Dedifferentiated amniotic fluid mesenchymal stem cell (primary cell): ENCODE data around the gene ANKRD65.
A peak's percentile ranks its signal among the peaks of the same experiment; 100 is the strongest.

ENCODE experiments used
- DNase-seq: peaks from one replicate; pipeline ENCODE4 v3.0.0-alpha.2; 2016; ENCODE audit errors: extremely low spot score

Gene ANKRD65

DNA sequence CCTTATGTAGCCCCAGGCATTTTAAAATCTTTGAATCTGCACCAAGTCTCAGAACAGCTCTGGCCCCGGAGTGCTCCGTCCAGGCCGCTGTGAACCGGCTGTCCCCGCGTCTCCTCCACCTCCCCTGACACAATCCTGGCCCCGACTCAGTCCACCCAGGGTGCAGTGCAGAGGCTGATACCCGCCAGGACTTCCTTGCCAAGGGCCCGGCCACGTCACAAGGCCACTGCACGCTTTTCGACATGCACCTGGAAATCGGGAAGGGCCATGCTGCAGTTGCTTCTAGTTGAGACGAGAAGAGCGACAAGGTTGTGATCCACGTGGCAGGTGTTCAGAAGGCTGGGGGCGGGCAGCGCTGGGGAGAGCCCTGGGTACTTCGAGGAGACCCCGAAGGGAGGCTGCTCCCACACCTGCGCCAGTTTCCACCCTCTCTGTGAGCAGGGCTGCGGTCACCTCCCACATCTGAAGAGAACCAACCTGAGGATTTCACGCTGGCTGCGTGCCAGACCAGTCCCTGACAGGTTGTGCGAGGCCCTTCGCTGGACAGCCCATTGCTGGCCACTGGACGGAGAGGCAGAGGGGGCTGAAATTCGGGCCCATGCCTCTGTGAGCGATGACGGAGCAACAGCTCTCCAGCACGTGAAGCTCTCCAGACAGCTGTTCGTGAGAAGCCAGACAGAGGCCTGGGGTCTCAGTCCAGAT lies 21.1 kb upstream of the ANKRD65 start:
- DNase-seq = no peak

DNA sequence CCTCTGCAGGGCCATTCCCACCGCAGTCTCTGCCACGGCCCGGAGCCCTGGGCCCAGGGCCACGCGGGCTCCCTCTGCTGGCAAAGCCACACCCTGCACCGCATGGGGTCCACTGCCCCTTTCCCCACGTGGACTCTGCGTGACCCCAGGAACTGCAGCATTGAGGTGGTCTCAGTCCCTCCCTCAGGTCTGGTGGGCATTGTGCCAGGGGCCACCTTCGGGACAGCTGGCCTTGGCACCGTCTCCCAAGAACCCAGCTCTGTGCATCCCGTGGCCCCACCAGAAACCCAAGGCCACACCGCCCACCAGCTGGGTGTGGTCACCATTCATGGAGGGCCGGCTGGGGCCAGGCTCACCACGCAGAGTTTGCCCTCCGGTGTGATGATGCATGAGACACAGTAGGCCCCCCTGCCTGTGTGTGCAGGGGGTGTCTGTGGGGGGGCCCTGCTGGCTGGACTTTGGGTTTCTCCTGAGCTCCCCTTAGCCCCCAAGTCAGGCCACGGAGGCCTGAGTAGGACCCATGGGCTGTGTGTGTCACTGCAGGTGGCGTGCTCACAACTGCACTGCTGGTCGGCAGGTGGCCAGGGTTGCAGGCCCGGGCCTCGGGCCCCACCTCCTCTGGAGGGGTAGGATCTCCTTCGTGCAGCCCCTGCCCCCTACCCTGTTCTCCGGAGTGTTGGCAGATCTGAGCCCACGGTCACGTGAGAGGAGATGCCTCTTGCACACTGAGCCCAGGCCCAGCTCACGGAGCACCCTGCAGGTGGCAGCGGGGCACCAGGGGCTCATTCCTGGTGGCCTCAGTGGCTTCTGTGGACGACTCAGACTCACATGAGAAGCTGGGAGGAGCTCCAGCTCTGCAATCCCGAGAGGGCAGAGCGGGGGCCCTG lies 20.2 kb upstream of the ANKRD65 start:
- DNase-seq = no peak

DNA sequence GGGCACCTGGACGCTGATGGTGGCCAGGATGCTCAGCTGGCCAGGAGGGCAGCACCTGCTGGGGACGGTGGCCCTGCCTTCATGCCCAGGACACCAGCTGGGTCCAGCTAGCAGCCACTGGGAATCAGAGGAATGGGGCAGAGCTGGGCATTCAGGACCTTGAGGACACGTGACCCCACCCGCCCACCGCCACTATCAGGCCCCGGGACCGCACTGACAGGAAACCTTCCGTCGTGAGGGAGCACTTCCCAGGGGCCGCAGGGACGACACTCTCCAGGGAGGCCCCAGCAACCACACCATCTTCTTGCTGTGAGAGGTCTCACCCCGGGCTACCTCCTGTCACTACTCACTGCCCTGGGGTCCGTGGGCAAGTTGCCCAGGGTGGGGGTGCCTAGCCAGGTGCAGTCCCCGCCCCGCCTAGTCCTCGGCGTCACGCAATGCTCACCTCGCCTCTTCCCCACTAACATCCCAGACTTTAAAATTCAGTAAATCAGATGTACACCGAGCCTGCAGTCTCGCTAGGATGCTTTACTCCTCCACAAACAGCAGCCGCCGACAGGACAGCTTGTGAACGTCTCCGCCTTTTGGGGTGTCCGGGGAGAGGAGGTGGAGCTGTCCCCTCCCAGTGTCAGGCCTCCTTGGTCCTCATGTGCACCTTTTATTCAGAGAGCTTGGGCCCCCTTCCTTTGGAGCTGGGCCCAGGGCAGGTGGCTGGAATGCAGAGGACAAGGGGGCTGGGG lies 19.4 kb upstream of the ANKRD65 start:
- no peak for DNase-seq

DNA sequence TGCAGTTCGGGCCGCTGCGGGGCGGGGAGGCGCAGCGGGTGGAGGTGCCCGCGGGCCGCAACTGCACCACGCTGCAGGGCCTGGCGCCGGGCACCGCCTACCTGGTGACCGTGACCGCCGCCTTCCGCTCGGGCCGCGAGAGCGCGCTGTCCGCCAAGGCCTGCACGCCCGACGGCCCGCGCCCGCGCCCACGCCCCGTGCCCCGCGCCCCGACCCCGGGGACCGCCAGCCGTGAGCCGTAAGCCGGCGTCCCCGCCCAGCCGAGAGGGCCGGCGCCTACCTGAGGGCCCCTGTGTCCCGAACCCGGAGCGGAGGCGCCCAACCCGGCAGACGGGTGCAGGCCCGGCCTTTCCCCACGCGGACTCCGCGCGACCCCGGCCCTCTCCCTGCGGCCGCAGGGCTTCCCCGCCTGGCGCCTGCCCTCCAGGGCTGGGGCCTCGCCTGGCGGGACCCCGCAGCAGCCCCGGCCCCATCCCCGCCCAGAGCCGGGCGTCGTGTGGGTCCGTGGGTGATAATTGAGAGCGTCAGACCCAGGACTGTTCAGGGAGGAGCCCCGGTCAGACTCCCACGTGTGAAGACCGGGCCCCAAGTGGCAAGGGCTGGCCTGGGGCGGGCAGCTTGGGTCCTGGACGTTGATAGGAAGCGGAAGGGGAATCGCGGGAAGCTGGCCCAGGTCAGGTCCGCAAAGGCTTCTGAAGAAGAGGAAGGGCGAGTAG lies 18.6 kb upstream of the ANKRD65 start:
- DNase-seq = no peak

DNA sequence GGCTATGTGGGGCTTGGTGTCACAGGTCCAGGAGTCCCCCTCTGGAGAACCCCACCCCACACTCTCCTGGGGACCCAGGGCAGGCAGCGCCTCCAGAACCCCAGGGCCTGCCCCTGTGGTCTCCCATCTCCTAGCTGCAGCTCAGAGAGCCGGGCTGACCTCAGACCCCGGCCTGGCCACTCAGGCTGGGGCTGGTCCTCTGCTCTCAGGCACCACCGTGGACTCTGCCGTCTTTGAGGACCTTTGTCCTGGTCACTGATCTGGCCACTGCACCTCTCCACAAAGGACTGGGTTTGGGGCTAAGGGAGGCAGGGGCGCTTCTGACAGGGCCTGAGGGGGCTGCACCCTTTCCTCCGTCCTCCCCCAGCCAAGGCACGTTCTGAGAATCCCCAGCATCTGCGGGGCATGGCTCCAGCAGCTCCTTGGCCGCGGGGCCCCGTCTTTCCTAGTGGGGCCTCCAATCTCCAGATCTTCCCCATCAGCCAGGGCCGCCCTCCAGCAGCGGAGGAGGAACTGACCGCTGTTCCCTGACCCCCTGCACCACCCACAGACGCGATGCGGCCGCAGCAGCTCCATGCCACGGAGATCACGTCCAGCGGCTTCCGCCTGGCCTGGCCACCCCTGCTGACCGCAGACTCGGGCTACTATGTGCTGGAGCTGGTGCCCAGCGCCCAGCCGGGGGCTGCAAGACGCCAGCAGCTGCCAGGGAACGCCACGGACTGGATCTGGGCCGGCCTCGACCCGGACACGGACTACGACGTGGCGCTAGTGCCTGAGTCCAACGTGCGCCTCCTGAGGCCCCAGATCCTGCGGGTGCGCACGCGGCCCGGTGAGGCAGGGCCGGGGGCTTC lies 17.7 kb upstream of the ANKRD65 start:
- DNase-seq = no peak

DNA sequence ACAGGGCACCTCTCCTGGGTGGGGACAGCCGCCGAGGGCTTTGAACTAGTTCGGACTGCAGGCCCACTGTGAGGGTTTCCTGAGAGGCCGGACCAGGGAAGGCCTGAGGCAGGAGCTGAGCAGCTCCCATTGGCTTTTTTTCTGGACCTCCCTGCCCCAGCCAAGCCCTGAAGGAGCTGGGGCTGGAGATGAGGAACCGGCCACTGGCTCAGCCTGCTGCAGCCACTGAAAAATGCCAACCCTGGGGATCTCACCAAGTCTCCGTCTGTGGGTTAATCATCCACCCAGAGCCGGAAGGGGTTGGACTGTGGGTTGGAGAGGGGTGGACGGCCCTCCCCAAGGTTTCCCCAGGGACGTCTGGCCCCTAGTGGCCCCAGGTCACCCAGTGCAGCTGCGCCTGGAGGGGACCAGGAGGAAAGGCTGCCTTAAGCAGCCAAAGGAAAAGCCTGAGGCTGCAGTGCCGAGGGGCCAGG lies 16.9 kb upstream of the ANKRD65 start:
- DNase-seq = no peak

DNA sequence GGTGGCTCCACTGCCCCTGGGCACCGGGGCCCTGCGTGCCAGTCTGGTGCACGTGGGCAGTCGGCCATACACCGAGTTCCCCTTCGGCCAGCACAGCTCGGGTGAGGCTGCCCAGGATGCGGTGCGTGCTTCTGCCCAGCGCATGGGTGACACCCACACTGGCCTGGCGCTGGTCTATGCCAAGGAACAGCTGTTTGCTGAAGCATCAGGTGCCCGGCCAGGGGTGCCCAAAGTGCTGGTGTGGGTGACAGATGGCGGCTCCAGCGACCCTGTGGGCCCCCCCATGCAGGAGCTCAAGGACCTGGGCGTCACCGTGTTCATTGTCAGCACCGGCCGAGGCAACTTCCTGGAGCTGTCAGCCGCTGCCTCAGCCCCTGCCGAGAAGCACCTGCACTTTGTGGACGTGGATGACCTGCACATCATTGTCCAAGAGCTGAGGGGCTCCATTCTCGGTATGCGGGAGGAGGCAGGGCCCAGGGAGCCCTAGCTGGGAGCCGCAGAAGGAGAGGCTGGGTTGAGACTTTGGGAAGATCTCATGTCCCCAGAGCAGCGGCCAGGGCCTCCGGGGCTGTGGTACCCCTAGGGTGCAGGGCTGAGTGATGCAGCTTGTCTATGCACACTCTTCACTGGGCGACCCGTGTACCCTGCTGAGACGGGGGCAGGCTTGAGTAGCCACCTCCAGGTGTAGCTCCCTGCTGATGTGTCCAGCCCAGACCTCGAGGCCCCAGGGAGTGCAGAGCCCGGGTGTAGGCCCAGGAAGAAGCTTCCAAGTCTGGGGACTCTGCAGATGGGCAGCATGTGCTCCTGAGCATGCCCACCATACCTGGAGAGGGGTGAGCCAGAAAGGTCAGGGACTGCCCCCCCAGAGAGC lies 16.2 kb upstream of the ANKRD65 start:
- DNase-seq = no peak

DNA sequence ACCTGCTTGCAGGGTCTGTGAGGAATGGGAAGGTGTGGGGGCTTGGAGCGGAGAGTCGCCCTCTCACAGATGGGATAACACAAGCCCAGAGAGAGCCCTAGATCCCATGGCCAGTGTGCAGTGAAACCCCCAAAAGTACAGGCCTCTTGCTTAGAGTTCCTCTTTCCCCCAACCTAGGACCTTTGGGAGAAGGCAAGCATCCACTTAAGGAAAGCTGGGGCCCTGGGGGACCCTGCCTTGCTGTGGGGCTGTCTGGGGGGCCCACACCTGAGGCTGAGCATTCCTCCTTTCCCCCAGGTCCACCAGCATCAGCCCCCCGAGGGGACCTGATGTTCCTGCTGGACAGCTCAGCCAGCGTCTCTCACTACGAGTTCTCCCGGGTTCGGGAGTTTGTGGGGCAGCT lies 15.6 kb upstream of the ANKRD65 start:
- DNase-seq = no peak

DNA sequence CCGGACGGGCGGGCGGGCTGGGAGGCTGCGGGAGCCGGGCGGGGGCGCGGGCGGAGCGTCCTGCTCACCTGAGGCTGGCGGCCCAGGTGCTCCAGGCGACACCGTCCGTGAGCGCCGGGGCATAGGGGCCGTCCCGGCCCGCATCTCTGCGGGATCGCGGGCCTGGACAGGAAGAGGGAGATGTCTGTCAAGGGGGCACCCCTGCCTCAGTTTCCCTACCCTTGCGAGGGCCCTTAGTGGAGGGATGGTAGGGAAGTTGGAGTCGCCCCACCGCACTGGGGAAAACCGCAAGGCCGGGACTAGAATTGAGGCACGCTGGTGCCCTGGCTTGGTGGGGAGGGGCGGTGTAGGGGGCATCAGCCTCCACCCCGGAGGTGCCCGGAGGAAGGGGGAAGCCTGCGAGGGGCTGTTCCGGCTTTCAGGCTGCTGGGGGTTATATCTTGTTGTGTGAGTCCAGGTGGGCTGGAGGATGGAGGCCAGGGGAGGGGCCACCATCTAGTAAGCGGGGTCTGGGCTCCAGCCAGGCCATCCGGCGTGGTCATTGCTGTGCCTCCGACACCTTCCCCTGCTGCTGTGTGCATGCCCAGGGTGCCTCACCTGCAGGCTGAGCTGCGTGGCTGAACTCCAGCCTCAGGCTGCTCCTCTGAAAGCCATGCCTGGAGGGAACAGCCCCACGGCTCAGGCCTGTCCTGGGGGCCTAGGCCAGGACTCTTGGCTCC lies 15.0 kb upstream of the ANKRD65 start:
- no peak for DNase-seq

DNA sequence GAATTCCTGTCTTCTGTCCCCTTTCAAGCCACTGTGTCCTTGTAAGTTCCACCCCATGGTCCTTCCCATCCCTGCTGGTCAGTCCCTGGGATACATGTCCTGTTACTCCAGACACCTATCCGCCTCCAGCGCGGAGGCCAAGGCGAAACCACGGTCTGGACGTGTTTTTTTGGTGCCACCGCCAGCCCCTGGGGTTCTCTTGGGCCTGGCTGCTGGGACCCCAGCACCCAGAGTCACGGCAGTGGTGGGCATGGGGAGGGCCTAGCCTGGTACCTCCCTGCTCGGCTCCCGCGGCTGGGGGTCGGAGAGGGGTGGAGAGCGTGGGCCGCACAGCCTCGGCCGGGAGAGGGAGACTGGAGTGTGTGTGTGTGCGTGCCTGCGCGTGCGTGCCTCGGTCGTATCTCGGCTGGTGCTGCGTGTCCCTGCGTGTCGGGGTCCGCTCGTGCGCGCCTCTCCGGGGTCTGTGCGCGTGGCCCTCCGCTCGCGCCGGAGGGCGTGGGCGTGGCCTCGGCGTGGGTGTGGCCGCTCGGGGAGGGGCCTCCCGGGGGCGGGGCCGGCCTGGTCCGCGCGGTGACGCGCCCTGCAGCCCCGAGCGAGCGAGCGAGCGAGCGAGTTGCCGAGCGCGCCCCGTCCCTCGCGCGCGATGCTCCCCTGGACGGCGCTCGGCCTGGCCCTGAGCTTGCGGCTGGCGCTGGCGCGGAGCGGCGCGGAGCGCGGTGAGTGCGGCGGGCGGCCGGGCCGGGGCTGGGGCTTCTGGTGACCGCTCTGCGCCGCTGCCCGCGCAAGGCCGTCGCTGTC lies 14.2 kb upstream of the ANKRD65 start, which contains the start of gene VWA1:
Gene VWA1 (plus strand): TSS at position 585 of the 798 bp plus-strand sequence. CDS start 59 bp downstream, at position 644.
- DNase-seq = peak; percentile 15

DNA sequence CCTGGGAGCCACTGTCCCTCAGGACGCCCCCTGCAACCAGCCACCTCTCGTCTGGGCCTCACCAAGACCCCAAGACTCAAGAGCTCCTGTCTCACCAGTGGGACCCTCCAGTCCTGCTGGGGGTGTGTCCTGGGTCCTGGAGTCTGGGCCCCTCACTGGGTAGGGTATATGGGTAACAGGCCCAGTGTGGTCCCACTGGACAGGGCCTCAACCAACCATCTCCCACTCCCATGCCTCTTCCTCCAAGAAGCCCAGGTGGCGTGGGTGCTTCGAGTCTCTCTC lies 13.7 kb upstream of the ANKRD65 start:
- DNase-seq = no peak

DNA sequence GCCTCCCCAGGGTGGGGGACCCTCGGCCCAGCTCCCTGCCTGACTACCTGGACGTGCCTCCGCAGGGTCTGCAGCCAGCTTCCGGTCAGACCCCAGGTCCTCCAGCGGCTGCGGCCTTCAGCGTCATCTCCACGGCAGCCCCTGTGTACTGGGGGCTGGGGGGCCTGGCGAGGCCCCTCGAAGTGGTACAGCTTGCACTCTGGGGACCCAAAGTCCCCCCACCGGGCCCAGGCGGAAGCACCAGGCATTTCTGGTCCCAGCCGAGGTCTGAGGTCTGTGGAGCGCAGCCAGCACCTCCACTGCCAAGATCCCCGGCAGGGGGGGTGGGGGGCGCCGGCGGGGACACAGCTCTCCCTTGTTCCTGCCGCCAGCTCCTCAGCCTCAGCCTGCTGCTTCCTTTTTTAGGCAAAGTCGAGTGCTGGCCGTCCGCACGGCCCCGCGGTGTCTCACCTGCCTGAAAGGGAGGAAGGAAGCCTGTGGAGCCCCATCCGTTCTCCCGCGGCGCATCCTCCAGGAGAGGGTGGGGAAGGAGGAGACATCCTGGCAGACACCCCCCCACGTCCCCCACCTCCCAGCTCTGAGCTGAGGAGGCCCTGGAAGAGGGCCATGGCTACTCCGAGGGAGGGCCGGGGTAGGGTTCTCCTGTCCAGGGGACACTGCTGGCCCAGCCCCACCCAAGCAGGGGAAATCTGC lies 13.2 kb upstream of the ANKRD65 start:
- no peak for DNase-seq

DNA sequence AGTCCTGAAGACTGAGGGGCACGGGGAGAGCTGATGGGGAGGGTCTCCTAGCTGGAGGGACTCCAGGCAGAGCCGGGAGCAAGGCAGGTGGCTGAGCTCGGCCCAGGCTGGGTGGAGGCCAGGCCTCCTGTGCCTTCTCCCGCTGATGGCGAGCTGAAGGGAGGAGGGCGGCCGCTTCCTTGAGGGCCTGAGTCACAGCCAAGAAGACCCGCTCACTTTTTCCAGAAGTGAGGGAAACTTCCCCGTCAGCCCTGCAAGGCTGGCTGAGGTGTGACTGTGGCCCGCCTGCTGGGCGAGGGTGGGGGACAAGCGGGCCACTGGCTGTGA lies 12.7 kb upstream of the ANKRD65 start:
- DNase-seq = no peak

DNA sequence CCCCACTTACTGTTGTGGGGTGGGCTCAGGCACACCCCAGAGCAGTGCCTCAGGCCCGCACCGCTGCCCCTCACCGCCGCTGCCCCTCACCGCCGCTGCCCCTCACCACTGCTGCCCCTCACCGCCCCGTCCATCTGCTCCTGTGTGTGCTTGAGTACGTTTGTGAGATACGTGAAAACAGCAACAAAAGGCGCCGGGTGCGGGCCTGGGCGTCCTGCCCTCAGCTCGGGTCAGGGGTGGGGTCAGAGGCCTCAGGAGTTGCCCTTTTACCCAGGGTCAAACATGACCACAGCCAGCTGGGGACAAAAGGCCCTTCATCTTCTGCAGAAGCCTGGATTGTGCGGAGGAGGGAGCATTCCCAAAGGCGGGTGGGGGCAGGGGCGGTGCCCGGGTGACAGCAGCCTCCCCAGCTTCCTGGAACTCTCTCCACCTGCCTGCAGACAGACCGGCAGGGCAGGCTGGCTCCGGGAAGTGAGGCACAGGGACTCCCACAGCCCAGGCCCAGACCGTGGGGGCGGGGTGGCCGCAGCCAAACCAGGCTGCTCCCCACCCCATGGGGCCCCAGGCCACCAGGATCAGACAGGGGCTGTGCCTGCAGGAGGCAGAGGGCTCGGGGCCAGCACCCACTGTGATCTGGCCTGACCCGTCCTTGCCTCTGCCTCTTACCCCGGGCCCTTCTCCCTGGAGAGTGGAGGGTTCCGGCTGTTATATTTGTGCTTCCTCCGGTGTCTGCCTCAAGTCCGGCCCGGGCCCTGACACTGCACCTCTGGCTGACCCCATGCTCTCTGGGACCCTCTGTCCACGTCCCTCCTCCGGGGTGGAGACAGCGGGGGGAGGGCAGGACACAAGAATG lies 12.1 kb upstream of the ANKRD65 start:
- DNase-seq = no peak

DNA sequence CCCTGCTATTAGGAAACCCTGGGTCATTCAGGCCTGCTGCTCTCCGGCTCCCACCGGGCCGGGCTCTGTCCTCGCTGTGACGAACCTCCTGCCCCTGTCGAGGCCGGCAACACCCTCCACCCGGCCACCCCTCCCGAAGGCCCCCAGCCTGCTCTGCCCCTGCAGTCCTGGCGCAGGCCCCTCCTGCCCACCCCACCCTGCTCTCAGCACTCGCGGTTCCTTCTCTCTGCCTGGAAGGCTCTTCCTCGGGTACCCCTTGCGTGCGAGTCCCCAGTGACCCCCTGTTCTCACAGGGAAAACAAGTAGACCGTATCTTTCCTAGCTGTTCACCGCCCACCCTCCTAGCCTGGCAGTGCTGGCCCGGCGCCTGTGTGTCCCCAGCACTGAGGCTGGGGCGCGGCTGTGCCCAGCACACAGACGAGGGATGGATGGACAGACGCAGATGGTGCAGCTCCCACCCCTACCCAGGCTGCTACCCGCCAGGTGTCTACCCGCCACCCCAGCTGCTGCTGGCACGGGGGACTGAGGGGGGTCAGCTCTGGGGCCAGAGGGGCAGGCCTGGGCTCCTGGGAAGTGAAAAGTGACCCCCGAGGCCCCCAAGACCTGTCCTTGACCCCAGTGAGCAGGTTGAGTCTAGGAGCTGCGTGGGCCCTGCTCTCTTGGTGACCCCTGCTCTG lies 11.3 kb upstream of the ANKRD65 start:
- DNase-seq = no peak

DNA sequence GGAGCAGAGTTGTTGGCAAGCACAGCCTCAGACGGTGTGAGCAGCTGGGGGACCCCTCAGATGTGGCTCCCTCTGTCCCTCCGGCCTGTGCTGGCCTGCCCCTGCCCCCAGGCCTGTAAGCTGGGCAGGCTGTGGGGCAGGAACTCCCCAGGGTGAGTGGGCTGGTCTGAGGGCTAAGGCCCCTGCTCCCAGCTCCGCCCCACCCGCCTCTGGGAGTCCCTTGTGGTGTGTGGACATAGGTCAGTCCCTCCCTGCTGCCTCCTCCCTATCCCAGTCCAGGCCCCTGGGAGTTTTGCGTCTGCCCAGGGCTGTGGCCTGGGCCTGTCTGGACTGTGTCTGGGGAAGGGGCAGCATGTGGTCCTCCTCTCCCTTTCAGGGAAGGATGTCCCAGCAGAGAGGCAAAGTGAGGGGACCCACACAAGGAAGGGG lies 10.8 kb upstream of the ANKRD65 start:
- DNase-seq = no peak
